Measurements from ENCODE around the gene AK8.

DNA sequence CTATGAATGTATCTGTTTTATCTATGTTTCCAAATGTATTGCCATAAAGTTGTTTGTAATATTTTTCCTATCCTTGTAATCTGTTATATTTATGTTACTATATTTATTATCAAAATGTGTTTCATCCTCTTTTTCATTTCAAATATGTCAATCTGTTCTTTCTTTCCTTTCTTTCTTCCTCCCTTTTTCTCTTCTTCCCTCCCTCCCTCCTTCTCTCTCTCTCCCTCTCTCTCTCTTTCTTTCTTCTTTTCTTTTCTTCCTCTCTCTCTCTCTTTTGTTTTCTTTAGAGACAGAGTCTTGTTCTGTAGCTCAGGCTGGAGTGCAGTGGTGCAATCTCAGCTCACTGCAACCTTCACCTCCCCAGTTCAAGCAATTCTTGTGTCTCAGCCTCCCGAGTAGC is 116.5 kb downstream of the AK8 start:
- TF ChIP-seq TCF4 (CRISPR knock-in tag; IDR thresholded peaks at IDR 0.05; ENCODE audit: borderline replicate concordance) = no peak
- TF ChIP-seq, protein P1, sequence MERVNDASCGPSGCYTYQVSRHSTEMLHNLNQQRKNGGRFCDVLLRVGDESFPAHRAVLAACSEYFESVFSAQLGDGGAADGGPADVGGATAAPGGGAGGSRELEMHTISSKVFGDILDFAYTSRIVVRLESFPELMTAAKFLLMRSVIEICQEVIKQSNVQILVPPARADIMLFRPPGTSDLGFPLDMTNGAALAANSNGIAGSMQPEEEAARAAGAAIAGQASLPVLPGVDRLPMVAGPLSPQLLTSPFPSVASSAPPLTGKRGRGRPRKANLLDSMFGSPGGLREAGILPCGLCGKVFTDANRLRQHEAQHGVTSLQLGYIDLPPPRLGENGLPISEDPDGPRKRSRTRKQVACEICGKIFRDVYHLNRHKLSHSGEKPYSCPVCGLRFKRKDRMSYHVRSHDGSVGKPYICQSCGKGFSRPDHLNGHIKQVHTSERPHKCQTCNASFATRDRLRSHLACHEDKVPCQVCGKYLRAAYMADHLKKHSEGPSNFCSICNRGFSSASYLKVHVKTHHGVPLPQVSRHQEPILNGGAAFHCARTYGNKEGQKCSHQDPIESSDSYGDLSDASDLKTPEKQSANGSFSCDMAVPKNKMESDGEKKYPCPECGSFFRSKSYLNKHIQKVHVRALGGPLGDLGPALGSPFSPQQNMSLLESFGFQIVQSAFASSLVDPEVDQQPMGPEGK (CRISPR knock-in tag; IDR thresholded peaks at IDR 0.05; ENCODE audit: borderline replicate concordance) = no peak
- no peak for TF ChIP-seq OSR1 (CRISPR knock-in tag; IDR thresholded peaks at IDR 0.05)
- no peak for TF ChIP-seq ESRRG (CRISPR knock-in tag; IDR thresholded peaks at IDR 0.05)
- no peak for TF ChIP-seq ARNTL (CRISPR knock-in tag; IDR thresholded peaks at IDR 0.05; ENCODE audit: borderline replicate concordance, low read depth)
- TF ChIP-seq, protein P2, sequence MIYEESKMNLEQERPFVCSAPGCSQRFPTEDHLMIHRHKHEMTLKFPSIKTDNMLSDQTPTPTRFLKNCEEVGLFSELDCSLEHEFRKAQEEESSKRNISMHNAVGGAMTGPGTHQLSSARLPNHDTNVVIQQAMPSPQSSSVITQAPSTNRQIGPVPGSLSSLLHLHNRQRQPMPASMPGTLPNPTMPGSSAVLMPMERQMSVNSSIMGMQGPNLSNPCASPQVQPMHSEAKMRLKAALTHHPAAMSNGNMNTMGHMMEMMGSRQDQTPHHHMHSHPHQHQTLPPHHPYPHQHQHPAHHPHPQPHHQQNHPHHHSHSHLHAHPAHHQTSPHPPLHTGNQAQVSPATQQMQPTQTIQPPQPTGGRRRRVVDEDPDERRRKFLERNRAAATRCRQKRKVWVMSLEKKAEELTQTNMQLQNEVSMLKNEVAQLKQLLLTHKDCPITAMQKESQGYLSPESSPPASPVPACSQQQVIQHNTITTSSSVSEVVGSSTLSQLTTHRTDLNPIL (CRISPR knock-in tag; IDR thresholded peaks at IDR 0.05; ENCODE audit: low read depth) = no peak
- TF ChIP-seq TOX (CRISPR knock-in tag; IDR thresholded peaks at IDR 0.05; ENCODE audit: borderline replicate concordance) = no peak
- no peak for TF ChIP-seq ZFP3 (CRISPR knock-in tag; IDR thresholded peaks at IDR 0.05)
- TF ChIP-seq RARB (CRISPR knock-in tag; IDR thresholded peaks at IDR 0.05) = no peak
- no peak for TF ChIP-seq CSRNP3 (CRISPR knock-in tag; IDR thresholded peaks at IDR 0.05)
- TF ChIP-seq PPARA (CRISPR knock-in tag; IDR thresholded peaks at IDR 0.05; ENCODE audit: borderline replicate concordance) = no peak
- TF ChIP-seq ZFP30 (CRISPR knock-in tag; IDR thresholded peaks at IDR 0.05) = no peak
- TF ChIP-seq CSDC2 (CRISPR knock-in tag; IDR thresholded peaks at IDR 0.05) = no peak

All from SK-N-SH treated with all-trans-retinoic acid at 6 μM for 48 hours (cell line).